Measurements from ENCODE around the gene SSTR5.

SSTR5 gene

GRCh38 chr16:1107731-1108130, 35.2 kb downstream of the SSTR5 start:
- no peak for DNase-seq

GRCh38 chr16:1108299-1109252, 36.0 kb downstream of the SSTR5 start:
- DNase-seq = peak; percentile 18

- no peak for DNase-seq
Measured at GRCh38 chr16:1109648-1110047, 37.1 kb downstream of the SSTR5 start.

GRCh38 chr16:1112506-1113184, 40.1 kb downstream of the SSTR5 start:
- no peak for DNase-seq

- DNase-seq = no peak
Measured at GRCh38 chr16:1113489-1113888, 40.9 kb downstream of the SSTR5 start.

GRCh38 chr16:1113889-1114526, 41.5 kb downstream of the SSTR5 start:
- no peak for DNase-seq

GRCh38 chr16:1116693-1117077, 44.1 kb downstream of the SSTR5 start:
- DNase-seq = no peak

GRCh38 chr16:1117176-1117900, 44.8 kb downstream of the SSTR5 start:
- DNase-seq = no peak

GRCh38 chr16:1117926-1118325, 45.4 kb downstream of the SSTR5 start:
- DNase-seq = no peak

- no peak for DNase-seq
Measured at GRCh38 chr16:1119129-1119528, 46.6 kb downstream of the SSTR5 start.

- DNase-seq = no peak
Measured at GRCh38 chr16:1119766-1120576, 47.4 kb downstream of the SSTR5 start.

- no peak for DNase-seq
Measured at GRCh38 chr16:1120577-1120941, 48.0 kb downstream of the SSTR5 start.

- no peak for DNase-seq
Measured at GRCh38 chr16:1121009-1121408, 48.5 kb downstream of the SSTR5 start.

GRCh38 chr16:1121601-1122397, 49.3 kb downstream of the SSTR5 start:
- no peak for DNase-seq

- no peak for DNase-seq
Measured at GRCh38 chr16:1122398-1122765, 49.8 kb downstream of the SSTR5 start.

GRCh38 chr16:1123525-1124230, 51.1 kb downstream of the SSTR5 start:
- DNase-seq = no peak

- DNase-seq = no peak
Measured at GRCh38 chr16:1124291-1124690, 51.7 kb downstream of the SSTR5 start.

GRCh38 chr16:1124795-1125194, 52.2 kb downstream of the SSTR5 start:
- no peak for DNase-seq

GRCh38 chr16:1125471-1125870, 52.9 kb downstream of the SSTR5 start:
- DNase-seq = peak; percentile 7

- DNase-seq = no peak
Measured at GRCh38 chr16:1126044-1126443, 53.5 kb downstream of the SSTR5 start.

GRCh38 chr16:1126586-1126985, 54.0 kb downstream of the SSTR5 start:
- DNase-seq = no peak

All from NCI-H1105 treated with DMSO at 0.1 percent for 48 hours (cell line).